ENCODE results near the gene RASSF8. TPM values are rescaled to one million over a fixed set of nuclear protein-coding genes. Genes with fewer than 3 reads are reported as not detected.

Gene RASSF8
- total and polyA plus RNA-seq, 2 of the 8 experiments (the other 6 are each of a cell fraction or from before 2014, with no cell fraction given) = 6.4 to 46.7 TPM

DNA sequence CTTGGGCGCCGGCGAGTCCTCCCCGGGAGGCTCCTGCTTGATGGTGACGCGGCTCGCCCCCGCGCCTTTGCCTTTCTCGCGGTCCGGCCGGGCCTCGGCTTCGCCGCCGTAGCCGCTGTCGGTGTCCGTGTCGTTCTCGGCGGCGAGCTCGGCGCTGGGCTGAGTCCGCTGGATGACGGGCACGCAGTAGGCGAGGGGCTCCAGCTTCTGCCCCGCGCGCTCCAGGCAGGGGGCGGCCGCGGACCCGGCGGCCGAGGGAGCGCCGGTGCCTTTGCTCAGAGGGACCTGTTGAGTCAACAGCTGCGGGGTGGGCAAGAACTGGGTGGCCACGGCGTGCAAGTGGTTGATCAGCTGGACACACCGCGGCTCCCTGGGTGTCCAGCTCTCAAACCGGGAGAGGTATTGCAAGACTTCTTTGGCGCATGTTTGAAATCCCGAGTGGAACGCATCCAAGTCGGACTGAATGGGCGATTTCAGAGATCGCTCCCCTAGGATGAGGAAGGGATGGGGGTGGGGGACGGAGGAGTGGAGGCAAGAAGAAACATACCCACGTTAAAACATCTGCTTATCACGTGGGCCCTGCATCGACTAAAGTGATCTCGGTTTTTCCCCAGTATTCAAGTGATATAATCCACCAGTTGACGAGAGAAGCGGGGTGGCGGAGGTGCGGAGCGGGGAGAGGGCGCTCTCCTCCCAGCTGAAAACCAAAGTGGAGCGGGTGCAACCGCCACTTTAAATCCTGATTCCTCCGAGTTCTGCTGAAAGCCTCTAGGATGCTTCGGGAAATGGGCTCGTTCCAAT lies 164.4 kb downstream of the RASSF8 start:
- Histone ChIP-seq H4K20me1 (replicated peaks in 1 of 2; ENCODE audit: control insufficient read depth in 1 of 2, insufficient read depth in 2 of 2, low read length in 2 of 2) (no peaks in the 10 kb centered on the region), H4K91ac (replicated peaks; ENCODE audit: insufficient read length, low read length) (peak overlapping the region; percentile 31), H3K27me3 (replicated peaks in 1 of 4; ENCODE audit: control insufficient read depth in 3 of 4, extremely low read depth in 1 of 4, insufficient read depth in 3 of 4, low read length in 3 of 4) (peaks cover 42 to 73% (median 60%) of the 10 kb centered on the region in 4 experiments), H3K23me2 (ENCODE audit: low read depth, low read length) (peaks cover 22% of the 10 kb centered on the region; the same call in 1 of the 2 replicates), H3K18ac (ENCODE audit: extremely low read depth, low read length) (no peak overlapping the region), H2BK15ac (ENCODE audit: low read length) (no peak overlapping the region), H3K9me3 (ENCODE audit: insufficient read depth in 2 of 2, low read depth in 1 of 2, low read length in 1 of 2) (no peaks in the 10 kb centered on the region), H3K56ac (replicated peaks; ENCODE audit: insufficient read length, low read depth, low read length) (no peak overlapping the region), H2AK5ac (ENCODE audit: low read depth, low read length) (no peak overlapping the region), H3K4me2 (ENCODE audit: insufficient read depth in 1 of 2, low read depth in 2 of 2, low read length in 2 of 2) (peak overlapping the region; percentile 84 to 85), H2BK120ac (replicated peaks; ENCODE audit: low read depth, low read length) (no peak overlapping the region), H3K79me2 (ENCODE audit: control insufficient read depth in 1 of 2, insufficient read depth in 2 of 2, low read length in 2 of 2) (no peaks in the 10 kb centered on the region), H3K4me3 (ENCODE audit: extremely low read depth in 1 of 4, insufficient read depth in 2 of 4, low read depth in 3 of 4, low read length in 4 of 4) (peak overlapping the region; percentile 31 to 60 (median 40)), H2BK20ac (ENCODE audit: low read length) (no peak overlapping the region), H4K5ac (ENCODE audit: insufficient read length, low read depth, low read length) (no peak overlapping the region), H2AFZ (ENCODE audit: low read length) (no peak overlapping the region; the same call in 1 of the 2 replicates), H2BK5ac (ENCODE audit: low read depth, low read length) (no peak overlapping the region), H3K4me1 (replicated peaks in 1 of 4; ENCODE audit: control insufficient read depth in 3 of 4, insufficient read depth in 4 of 4, low read length in 3 of 4) (peaks cover 0 to 14% (median 8%) of the 10 kb centered on the region in 4 experiments; a peak in 6 of 7 replicates), H3K4ac (replicated peaks; ENCODE audit: insufficient read length, low read depth, low read length) (no peak overlapping the region), H3K9ac (replicated peaks in 1 of 4; ENCODE audit: extremely low read depth in 1 of 4, low read depth in 3 of 4, low read length in 3 of 4) (no peak overlapping the region), H3K27ac (ENCODE audit: low read depth, low read length) (no peak overlapping the region), H3K36me3 (ENCODE audit: control insufficient read depth in 2 of 4, insufficient read depth in 4 of 4, low read length in 3 of 4) (peaks cover 0 to 5% (median 0%) of the 10 kb centered on the region in 4 experiments; a peak in 1 of 8 replicates), H2BK12ac (ENCODE audit: low read depth, low read length) (no peak overlapping the region), H3K79me1 (ENCODE audit: low read depth, low read length) (no peaks in the 10 kb centered on the region), H3K14ac (ENCODE audit: insufficient read length) (no peak overlapping the region), H4K8ac (ENCODE audit: extremely low read depth, insufficient read depth, low read length) (no peak overlapping the region; the same call in 1 of the 2 replicates), H3K23ac (ENCODE audit: insufficient read length) (no peak overlapping the region)
- FAIRE-seq (no peak), DNase-seq (ENCODE audit: low read depth in 1 of 2, low spot score in 2 of 2) (peak in 1 of 2 experiments; percentile 67)
- CTCF ChIA-PET (ENCODE audit: partially characterized antibody) = interaction anchor here (0.5 to 1.9 kb wide), 15 partner anchors 9 to 567 kb away, joined by 3 to 6 read pairs (median 4); no protein-coding TSS in a partner anchor
- WGBS, 2 experiments (ENCODE audit: extremely low coverage in 1 of 2, insufficient coverage in 1 of 2, insufficient read length in 1 of 2, insufficient replicate concordance in 2 of 2, low coverage in 1 of 2, low lambda C conversion rate in 2 of 2, missing lambda C conversion rate in 1 of 2) = 3% methylated on average over 41 of the region's 69 CpGs; no CpG with 5 or more reads in 1 of the 2 experiments
- POLR2A ChIA-PET (ENCODE audit: partially characterized antibody) = interaction anchor here (1.4 to 4.7 kb wide), 3 partner anchors 8 to 73 kb away, joined by 3 to 42 read pairs (median 9); partner anchors contain the start of gene SSPN
- TF ChIP-seq TCF12 (IDR thresholded peaks at IDR 0.05; ENCODE audit: low read depth, low read length) (no peak), RNF2 (IDR thresholded peaks at IDR 0.05; ENCODE audit: borderline replicate concordance, low read depth, low read length, missing control alignments, poor library complexity, severe bottlenecking) (peak; percentile 77), CTBP2 (IDR thresholded peaks at IDR 0.05; ENCODE audit: borderline replicate concordance, insufficient read depth, insufficient read length, low read length) (peak; percentile 55), EZH2 (IDR thresholded peaks at IDR 0.05; ENCODE audit: low read depth, low read length, severe bottlenecking) (peak; percentile 90), RBBP5 (IDR thresholded peaks at IDR 0.05; ENCODE audit: borderline replicate concordance, low read depth, low read length) (0 out of 2 replicates have a peak, but pooled peaks have one; percentile 66), RAD21 (IDR thresholded peaks at IDR 0.05 in 1 of 2, conservative IDR thresholded peaks at IDR 0.05 in 1 of 2; ENCODE audit: low read depth in 2 of 2, low read length in 2 of 2) (peak; percentile 41 to 42), ASH2L (IDR thresholded peaks at IDR 0.05; ENCODE audit: low read length) (peak; percentile 67)
